T1000 (cell line): ENCODE data around the gene COL27A1.

Experiments used
- DNase-seq: peaks from one replicate; lab custom pipeline; 2025; ENCODE audit warnings: mixed read lengths; lab: John Stamatoyannopoulos, UW

COL27A1 gene

GRCh38 chr9:114272739-114273431 is 117.5 kb downstream of the COL27A1 start:
- no peak for DNase-seq

DNA sequence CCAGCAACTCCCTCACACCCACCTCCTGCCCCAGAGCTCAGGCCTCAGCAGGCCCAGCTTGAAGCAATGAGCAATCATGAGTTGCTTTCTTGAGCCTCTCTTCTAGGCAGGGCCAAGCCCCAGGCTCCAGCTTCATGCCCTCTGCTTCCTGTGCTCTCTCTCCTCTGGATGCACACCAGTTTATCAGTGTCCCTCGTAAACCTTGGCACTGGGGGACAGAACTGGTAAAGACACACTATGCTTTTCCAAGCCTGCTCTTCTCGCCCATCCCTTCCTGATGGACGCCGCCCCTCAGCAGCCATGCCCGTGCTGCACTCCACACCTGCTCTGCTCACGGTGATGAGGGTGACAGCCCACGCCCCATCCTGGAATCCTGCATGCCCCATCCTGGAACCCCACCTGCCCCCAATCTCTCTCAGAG is 118.1 kb downstream of the COL27A1 start:
- no peak for DNase-seq

GRCh38 chr9:114274217-114274616 is 118.9 kb downstream of the COL27A1 start:
- no peak for DNase-seq

- no peak for DNase-seq
Measured at GRCh38 chr9:114275246-114276004, 120.1 kb downstream of the COL27A1 start.

DNA sequence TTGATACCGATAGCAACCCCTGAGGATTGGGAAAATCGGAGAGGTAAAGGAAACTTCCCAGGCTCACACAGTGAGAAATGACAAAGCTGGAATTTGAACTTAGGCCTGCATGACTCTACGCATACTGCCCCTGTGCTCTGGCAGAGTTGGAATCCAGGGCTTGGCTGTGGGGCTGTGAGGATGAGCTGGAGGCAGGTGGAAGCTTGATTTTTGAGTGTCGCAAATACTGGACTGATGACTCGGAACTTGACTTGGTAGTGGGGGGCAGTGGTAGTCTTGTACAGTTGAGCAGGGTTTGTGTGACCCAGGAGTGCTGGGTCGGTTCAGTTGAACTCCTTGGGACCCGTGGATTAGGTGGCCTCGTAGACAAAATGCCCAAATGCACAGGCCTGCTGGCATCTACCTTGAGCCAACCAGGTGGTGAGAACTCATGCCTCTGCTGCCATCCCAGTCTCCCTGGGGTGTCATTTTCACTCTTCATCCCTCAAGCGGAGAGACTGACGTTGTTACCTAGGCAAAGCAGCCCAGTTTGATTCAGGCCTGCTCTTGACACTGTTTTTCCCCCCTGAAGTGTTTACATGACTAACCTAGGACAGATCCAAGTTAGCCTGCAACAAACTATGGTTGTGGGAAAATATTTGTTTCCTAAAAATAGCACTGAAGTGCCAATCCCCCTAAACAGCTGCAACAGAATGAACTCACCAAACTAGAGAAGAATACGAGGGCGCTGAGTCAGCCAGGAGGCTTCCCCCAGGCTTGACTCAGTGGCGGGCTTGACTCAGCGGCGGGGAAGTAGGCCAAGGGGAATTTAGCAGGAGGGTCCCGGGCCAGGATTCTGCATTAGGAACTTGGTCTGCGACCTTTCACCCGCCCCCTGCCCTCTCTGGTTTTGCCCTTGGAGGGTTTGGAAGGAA is 121.8 kb downstream of the COL27A1 start:
- peak; percentile 71 for DNase-seq

- no peak for DNase-seq
Measured at GRCh38 chr9:114278356-114278755, 123.0 kb downstream of the COL27A1 start.

DNA sequence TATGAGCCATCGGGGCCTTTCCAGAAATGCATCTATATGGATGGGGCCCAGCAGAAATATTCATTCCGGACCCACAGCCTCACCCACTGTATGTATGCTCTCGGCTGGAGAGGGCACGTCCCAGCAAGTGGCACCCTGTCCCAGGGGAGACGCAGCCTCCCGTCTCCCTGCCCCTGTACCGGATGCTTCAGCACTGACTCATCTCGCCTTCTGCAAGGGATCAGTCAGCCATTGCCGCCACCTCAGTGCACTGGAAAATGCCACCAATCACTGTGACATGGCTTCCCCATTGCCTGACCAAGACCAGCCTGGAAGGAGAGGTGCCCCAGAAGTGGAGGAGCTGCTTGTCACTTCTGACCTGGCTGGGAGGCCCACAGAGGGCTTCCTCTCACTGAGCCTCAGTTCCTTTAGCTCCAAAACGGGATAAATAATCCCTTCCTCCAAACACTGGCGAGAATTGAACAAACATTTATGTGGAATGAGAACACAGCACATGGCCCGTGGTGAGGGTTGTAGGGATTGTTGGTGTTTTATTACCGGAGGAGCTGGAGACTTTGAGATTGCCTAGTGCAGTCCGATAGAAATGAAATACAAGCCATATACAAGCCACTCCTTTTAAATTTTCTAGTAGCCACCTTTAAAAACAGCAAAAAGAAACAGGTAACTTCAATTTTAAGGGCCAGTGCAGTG is 123.7 kb downstream of the COL27A1 start:
- DNase-seq = peak; percentile 55

GRCh38 chr9:114279693-114280092 is 124.4 kb downstream of the COL27A1 start:
- DNase-seq = no peak

GRCh38 chr9:114280636-114281472 is 125.5 kb downstream of the COL27A1 start:
- DNase-seq = no peak

- peak; percentile 36 for DNase-seq
Measured at GRCh38 chr9:114281473-114282103, 126.3 kb downstream of the COL27A1 start.

- DNase-seq = no peak
Measured at GRCh38 chr9:114282104-114282485, 126.8 kb downstream of the COL27A1 start.

DNA sequence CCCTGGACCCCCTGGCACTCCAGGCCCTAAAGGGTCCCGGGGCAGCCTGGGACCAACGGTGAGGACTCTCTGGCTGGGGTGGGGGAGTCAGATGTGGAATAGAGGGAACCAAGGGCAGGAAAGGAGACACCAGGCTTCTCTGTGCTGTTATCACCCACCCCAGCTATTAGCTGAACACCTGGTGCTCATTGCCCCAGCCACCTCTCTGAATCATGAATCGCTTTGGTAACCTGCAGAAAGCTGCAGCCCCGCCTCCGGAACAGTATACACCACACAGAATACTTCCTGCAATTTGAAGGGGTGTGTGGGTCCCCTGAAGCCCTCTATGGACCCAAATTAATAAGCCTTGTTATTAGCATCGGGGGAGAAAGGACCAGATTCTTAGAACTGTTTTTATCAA is 127.2 kb downstream of the COL27A1 start:
- DNase-seq = no peak

DNA sequence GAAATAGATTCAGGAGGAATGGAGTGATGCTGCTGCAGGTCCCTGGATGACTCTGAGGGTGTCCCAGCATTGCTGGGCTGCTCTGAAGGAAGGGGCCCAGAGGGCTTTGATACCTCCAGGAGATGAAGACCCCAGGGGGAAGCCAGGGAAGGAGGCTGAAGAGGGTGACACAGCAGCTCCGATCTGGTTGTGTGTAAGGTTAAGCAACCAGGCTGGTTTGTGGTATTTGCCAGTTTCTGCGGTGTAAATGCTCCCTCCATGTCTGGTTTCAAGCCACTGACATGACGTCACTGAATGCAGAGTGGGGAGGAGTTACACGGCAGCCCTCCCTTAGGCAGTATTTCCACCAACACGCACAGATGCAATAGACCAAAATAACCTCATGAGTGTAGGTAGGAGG is 127.6 kb downstream of the COL27A1 start:
- peak; percentile 19 for DNase-seq

- DNase-seq = no peak
Measured at GRCh38 chr9:114283551-114284111, 128.3 kb downstream of the COL27A1 start.

DNA sequence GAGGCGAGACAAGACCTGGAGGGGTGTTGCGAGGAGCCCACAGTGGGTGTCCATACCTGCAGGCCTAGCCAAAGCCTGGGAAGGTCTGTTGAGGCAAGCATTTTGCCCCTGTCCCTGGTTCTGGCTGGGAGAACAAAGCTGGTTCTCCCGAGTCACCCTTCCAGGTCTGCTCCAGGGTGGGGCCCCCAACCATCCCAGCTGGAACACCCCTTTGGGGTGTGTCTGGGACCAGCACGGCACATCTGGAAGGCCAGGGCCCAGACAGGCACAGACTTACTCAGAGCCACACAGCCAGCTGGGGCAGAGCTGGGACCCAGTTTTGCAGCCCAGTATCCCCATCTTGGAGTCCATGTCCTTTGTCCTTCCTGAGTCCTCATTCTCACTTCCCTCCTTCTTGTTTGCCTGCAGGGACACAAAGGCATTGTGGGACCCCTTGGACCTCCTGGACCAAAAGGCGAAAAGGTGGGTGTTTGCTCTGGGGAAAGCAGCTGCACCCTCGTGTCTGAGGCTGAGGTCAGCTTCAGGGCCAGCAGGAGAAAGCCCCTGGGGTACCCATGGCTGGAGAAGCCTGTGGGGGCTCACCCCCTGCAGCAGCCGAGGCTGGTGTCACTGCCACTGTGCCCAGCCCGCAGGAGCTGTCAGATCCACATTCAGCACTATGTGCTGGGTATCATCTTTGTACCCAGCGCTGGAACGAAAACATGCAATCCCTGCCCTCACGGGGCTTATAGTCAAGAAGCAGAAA is 129.2 kb downstream of the COL27A1 start:
- DNase-seq = no peak

- peak; percentile 71 for DNase-seq
Measured at GRCh38 chr9:114285166-114285867, 130.0 kb downstream of the COL27A1 start.

GRCh38 chr9:114286146-114286679 is 130.9 kb downstream of the COL27A1 start:
- no peak for DNase-seq

DNA sequence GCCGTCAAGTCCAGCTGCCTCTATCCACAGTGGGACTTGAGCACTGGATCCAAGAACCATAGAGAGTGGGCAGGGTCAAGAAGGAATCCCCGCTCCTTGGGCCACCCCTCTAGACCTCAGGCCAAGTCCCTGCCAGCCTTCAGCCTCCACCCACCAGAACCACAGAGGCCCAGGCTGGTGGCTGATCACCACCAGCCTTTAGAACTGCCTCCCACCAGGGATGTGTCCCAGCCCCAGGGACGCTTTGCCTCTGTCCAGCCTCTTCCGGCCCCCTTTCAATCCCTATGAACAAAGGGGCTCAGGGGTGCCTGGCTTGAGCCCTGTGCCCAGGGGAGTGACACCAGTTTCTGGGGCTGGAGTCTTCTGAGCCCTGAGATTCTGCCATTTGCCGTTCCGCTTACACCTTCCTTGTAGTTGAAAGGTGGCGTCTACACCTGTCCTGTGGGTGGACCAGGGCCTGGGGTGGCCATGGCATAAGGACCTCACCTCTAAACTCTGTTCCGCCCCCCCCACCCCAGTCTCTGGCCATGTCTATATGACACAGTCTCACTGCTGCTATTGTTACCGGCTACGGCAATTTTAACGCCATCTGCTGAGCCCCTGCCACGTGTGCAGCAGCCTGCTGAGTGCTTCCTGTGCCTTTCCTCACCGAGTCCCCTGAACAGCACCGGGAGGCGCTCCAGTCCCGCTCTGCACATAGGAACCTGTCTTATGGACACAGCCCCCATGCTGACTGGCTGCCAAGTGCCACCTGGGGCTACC is 131.8 kb downstream of the COL27A1 start:
- no peak for DNase-seq
